Neural cell (in vitro differentiated cells): ENCODE measurements around the gene MB21D2.

Experiments used
- CTCF ChIP-seq: fragments of 450-650 bp; IDR thresholded peaks from 2 replicates; pipeline ENCODE4 v1.5.1; 2014; ENCODE audit warnings: antibody characterized with exemption, mild to moderate bottlenecking, moderate library complexity; ENCODE audit not compliant: poor library complexity, severe bottlenecking
- EP300 ChIP-seq: fragments of 450-650 bp; conservative IDR thresholded peaks from 2 replicates; pipeline ENCODE4 v1.6.1; 2014; ENCODE audit warnings: antibody characterized with exemption, mild to moderate bottlenecking, moderate library complexity; ENCODE audit not compliant: poor library complexity, severe bottlenecking
- EZH2 ChIP-seq: fragments of 200-600, 300-800 bp; shearing (Covaris generic), sonication (generic); IDR thresholded peaks from 2 replicates; pipeline ENCODE4 v1.6.1; 2014; ENCODE audit warnings: antibody characterized with exemption, low read length, borderline replicate concordance, mild to moderate bottlenecking; ENCODE audit not compliant: insufficient read depth, poor library complexity, severe bottlenecking
- MXI1 ChIP-seq: fragments of 450-650 bp; conservative IDR thresholded peaks from 2 replicates; pipeline ENCODE4 v1.6.1; 2014; ENCODE audit warnings: antibody characterized with exemption, mild to moderate bottlenecking; ENCODE audit not compliant: poor library complexity, severe bottlenecking
- POLR2AphosphoS5 ChIP-seq: IDR thresholded peaks from 2 replicates; pipeline ENCODE4 v1.6.1; 2012
- RAD21 ChIP-seq: fragments of 450-650 bp; conservative IDR thresholded peaks from 2 replicates; pipeline ENCODE4 v1.6.1; 2014; ENCODE audit warnings: antibody characterized with exemption, mild to moderate bottlenecking, moderate library complexity
- TAF1 ChIP-seq: IDR thresholded peaks from 2 replicates; pipeline ENCODE4 v1.6.1; 2012; ENCODE audit warnings: low read depth

- no peak for TF ChIP-seq EZH2
- TF ChIP-seq CTCF = no peak
- no peak for TF ChIP-seq POLR2AphosphoS5
- no peak for TF ChIP-seq EP300
- TF ChIP-seq TAF1 = no peak
- no peak for TF ChIP-seq MXI1
- no peak for TF ChIP-seq RAD21
Measured at GRCh38 chr3:192867645-192868044, 50.0 kb downstream of the MB21D2 start.
